A549 (cell line): ENCODE data around the gene RRAGD.

Source experiments
- ESRRA ChIP-seq: fragments of 150-350 bp; IDR thresholded peaks from 2 replicates; pipeline ENCODE4 v1.6.1; 2014; ENCODE audit warnings: mild to moderate bottlenecking, low read length, borderline replicate concordance
- MYC ChIP-seq: IDR thresholded peaks from 2 replicates; pipeline ENCODE4 v1.6.1; 2012; ENCODE audit warnings: mild to moderate bottlenecking, inconsistent platforms, low read length, improper control_type of control experiment, borderline replicate concordance
- TF ChIP-seq, protein P1 (sequence below): fragments of >200 bp; sonication (Bioruptor Twin); formaldehyde crosslinking; IDR thresholded peaks from 3 replicates; pipeline ENCODE4 v1.5.1; 2016

DNA sequence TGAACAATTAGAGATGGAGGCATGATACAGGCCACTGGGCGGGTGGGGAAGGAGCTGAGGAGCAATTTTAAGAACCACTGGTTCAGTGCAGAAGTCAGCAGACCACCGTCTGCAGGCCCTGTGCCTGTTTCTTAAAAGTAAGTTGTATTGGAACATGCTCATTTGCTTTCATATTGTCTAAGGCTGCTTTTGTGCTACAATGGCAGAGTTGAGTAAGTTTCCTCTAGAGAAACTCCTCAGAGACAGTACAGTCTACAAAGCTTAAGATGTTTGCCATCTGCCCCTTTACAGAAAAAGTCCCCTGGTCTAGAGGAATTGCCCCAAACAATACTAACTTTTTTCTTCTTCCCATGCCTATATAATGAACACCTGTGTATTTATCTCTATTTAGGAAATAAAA lies 31.0 kb downstream of the RRAGD start:
- TF ChIP-seq ESRRA (no peak), MYC (no peak)
- TF ChIP-seq, protein P1, sequence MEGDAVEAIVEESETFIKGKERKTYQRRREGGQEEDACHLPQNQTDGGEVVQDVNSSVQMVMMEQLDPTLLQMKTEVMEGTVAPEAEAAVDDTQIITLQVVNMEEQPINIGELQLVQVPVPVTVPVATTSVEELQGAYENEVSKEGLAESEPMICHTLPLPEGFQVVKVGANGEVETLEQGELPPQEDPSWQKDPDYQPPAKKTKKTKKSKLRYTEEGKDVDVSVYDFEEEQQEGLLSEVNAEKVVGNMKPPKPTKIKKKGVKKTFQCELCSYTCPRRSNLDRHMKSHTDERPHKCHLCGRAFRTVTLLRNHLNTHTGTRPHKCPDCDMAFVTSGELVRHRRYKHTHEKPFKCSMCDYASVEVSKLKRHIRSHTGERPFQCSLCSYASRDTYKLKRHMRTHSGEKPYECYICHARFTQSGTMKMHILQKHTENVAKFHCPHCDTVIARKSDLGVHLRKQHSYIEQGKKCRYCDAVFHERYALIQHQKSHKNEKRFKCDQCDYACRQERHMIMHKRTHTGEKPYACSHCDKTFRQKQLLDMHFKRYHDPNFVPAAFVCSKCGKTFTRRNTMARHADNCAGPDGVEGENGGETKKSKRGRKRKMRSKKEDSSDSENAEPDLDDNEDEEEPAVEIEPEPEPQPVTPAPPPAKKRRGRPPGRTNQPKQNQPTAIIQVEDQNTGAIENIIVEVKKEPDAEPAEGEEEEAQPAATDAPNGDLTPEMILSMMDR, result no peak
